ENCODE measurements around the gene NELL1. TPM values are rescaled to one million over a fixed set of nuclear protein-coding genes. Genes with fewer than 3 reads are reported as not detected.

NELL1 gene
- total and polyA plus RNA-seq, 2 experiments from 2014 or later = 1.6 TPM; not detected in 1

DNA sequence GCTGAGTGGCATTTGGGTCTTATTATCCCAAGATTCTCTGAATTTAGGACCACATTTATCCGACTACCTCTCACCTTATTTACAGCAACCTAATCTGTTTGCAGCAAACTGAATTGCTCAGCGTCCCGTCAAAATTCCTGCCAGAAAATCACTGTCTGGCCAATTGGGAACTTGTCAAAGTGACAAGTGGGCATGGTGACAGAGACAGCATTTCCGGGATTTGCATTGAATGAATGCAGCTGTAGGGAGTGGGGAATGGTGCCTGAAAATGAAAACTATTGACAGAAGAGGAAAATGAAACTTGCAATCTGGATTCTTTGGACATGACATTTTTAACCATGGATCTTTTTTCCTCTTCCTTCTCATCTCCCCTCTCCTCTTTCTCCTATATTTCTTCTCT is 113.8 kb downstream of the NELL1 start:
- Histone ChIP-seq H3K4me2 (no peak overlapping the region), H3K27ac (ENCODE audit: low read depth) (no peak overlapping the region), H2AFZ (no peak overlapping the region), H3K4me1 (ENCODE audit: insufficient read depth) (no peaks in the 10 kb centered on the region), H3K4me3 (no peak overlapping the region), H3K36me3 (ENCODE audit: insufficient read depth) (no peaks in the 10 kb centered on the region), H3K27me3 (ENCODE audit: insufficient read depth) (no peaks in the 10 kb centered on the region), H3K79me2 (replicated peaks; ENCODE audit: insufficient read depth) (no peaks in the 10 kb centered on the region), H3F3A (replicated peaks; ENCODE audit: low read depth) (no peaks in the 10 kb centered on the region), H4K20me1 (replicated peaks; ENCODE audit: insufficient read depth) (no peaks in the 10 kb centered on the region), H3K9me2 (ENCODE audit: insufficient read depth) (no peaks in the 10 kb centered on the region)
- H3K4me1 Mint-ChIP-seq = no peaks in the 10 kb centered on the region
- DNase-seq (ENCODE audit: low spot score) (no peak), ATAC-seq (no peak)
- H3K36me3 Mint-ChIP-seq (ENCODE audit: low read depth) = no peaks in the 10 kb centered on the region
- H3K4me3 Mint-ChIP-seq = no peak overlapping the region
- TF ChIP-seq, protein P1, sequence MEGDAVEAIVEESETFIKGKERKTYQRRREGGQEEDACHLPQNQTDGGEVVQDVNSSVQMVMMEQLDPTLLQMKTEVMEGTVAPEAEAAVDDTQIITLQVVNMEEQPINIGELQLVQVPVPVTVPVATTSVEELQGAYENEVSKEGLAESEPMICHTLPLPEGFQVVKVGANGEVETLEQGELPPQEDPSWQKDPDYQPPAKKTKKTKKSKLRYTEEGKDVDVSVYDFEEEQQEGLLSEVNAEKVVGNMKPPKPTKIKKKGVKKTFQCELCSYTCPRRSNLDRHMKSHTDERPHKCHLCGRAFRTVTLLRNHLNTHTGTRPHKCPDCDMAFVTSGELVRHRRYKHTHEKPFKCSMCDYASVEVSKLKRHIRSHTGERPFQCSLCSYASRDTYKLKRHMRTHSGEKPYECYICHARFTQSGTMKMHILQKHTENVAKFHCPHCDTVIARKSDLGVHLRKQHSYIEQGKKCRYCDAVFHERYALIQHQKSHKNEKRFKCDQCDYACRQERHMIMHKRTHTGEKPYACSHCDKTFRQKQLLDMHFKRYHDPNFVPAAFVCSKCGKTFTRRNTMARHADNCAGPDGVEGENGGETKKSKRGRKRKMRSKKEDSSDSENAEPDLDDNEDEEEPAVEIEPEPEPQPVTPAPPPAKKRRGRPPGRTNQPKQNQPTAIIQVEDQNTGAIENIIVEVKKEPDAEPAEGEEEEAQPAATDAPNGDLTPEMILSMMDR (conservative IDR thresholded peaks at IDR 0.05; ENCODE audit: low read depth in 2 of 2) = no peak
- no peak overlapping the region for H3K27ac Mint-ChIP-seq
- no peaks in the 10 kb centered on the region for H3K9me3 Mint-ChIP-seq
- H3K27me3 Mint-ChIP-seq (ENCODE audit: insufficient read depth, low read depth, poor library complexity) = no peaks in the 10 kb centered on the region

DNA sequence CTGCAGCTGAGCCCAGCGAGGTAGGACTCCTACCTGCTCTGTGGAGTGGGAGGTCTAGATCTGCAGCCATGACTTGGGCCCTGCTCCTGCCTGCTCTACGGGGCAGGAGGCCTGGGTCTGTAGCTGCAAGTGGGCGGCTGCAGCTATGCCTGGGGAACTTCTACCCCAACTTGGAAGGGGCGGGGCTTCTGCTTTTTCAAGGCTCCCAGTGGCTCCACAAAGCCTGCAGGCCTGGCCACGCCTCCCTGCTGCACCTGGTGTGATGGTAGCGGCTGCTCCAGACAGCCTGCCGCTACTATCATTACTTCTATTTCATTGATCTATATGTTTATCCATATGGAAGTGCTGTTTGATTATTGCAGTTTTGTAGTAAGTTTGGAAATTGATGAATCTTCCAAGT is 121.2 kb downstream of the NELL1 start:
- no peaks in the 10 kb centered on the region for H4K20me1 ChIP-seq (replicated peaks; ENCODE audit: insufficient read depth)
- DNase-seq (ENCODE audit: low spot score) (peak; percentile 65), ATAC-seq (peak; percentile 90)
- H3K36me3 ChIP-seq (ENCODE audit: insufficient read depth) = no peaks in the 10 kb centered on the region
- H2AFZ ChIP-seq = 0 out of 2 replicates have a peak overlapping the region, but pooled peaks have one; percentile 12
- Mint-ChIP-seq H3K4me3 (no peak overlapping the region), H3K27ac (no peak overlapping the region), H3K9me3 (peaks cover 2% of the 10 kb centered on the region; the same call in 1 of the 3 replicates), H3K27me3 (ENCODE audit: insufficient read depth, low read depth, poor library complexity) (peaks cover 2% of the 10 kb centered on the region), H3K36me3 (ENCODE audit: low read depth) (no peaks in the 10 kb centered on the region), H3K4me1 (no peaks in the 10 kb centered on the region)
- H3F3A ChIP-seq (replicated peaks; ENCODE audit: low read depth) = no peaks in the 10 kb centered on the region
- no peak overlapping the region for H3K4me3 ChIP-seq
- H3K9me2 ChIP-seq (ENCODE audit: insufficient read depth) = peaks cover 3% of the 10 kb centered on the region; the same call in 1 of the 2 replicates
- no peak overlapping the region for H3K27ac ChIP-seq (ENCODE audit: low read depth)
- H3K79me2 ChIP-seq (replicated peaks; ENCODE audit: insufficient read depth) = no peaks in the 10 kb centered on the region
- no peaks in the 10 kb centered on the region for H3K27me3 ChIP-seq (ENCODE audit: insufficient read depth)
- H3K4me1 ChIP-seq (ENCODE audit: insufficient read depth) = no peaks in the 10 kb centered on the region
- no peak overlapping the region for H3K4me2 ChIP-seq
- no peak for TF ChIP-seq STAT1 (IDR thresholded peaks at IDR 0.05; ENCODE audit: unreplicated experiment)
- no peak for TF ChIP-seq CREB1 (CRISPR knock-in tag; IDR thresholded peaks at IDR 0.05; ENCODE audit: low read depth)
- no peak for TF ChIP-seq EZH2phosphoT487 (IDR thresholded peaks at IDR 0.05; ENCODE audit: unreplicated experiment)
- TF ChIP-seq NANOG (IDR thresholded peaks at IDR 0.05; ENCODE audit: borderline replicate concordance) = no peak
- TF ChIP-seq, protein P1 (conservative IDR thresholded peaks at IDR 0.05; ENCODE audit: low read depth in 2 of 2) = no peak
- no peak for TF ChIP-seq JUNB (IDR thresholded peaks at IDR 0.05; ENCODE audit: unreplicated experiment)
- TF ChIP-seq EZH2 (IDR thresholded peaks at IDR 0.05; ENCODE audit: low read depth, unreplicated experiment) = no peak
- TF ChIP-seq ZNF331 (CRISPR knock-in tag; IDR thresholded peaks at IDR 0.05; ENCODE audit: low read depth) = no peak
- no peak for TF ChIP-seq POLR2AphosphoS5 (IDR thresholded peaks at IDR 0.05; ENCODE audit: low read depth)
- TF ChIP-seq ZNF114 (CRISPR knock-in tag; IDR thresholded peaks at IDR 0.05) = no peak
- TF ChIP-seq, protein P2, sequence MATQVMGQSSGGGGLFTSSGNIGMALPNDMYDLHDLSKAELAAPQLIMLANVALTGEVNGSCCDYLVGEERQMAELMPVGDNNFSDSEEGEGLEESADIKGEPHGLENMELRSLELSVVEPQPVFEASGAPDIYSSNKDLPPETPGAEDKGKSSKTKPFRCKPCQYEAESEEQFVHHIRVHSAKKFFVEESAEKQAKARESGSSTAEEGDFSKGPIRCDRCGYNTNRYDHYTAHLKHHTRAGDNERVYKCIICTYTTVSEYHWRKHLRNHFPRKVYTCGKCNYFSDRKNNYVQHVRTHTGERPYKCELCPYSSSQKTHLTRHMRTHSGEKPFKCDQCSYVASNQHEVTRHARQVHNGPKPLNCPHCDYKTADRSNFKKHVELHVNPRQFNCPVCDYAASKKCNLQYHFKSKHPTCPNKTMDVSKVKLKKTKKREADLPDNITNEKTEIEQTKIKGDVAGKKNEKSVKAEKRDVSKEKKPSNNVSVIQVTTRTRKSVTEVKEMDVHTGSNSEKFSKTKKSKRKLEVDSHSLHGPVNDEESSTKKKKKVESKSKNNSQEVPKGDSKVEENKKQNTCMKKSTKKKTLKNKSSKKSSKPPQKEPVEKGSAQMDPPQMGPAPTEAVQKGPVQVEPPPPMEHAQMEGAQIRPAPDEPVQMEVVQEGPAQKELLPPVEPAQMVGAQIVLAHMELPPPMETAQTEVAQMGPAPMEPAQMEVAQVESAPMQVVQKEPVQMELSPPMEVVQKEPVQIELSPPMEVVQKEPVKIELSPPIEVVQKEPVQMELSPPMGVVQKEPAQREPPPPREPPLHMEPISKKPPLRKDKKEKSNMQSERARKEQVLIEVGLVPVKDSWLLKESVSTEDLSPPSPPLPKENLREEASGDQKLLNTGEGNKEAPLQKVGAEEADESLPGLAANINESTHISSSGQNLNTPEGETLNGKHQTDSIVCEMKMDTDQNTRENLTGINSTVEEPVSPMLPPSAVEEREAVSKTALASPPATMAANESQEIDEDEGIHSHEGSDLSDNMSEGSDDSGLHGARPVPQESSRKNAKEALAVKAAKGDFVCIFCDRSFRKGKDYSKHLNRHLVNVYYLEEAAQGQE (IDR thresholded peaks at IDR 0.05; ENCODE audit: unreplicated experiment) = no peak

Measured in GM23338 (cell line).